DOHH2 (cell line): ENCODE data around the gene CHPF.

ENCODE experiments used
- EZH2phosphoT487 ChIP-seq: fragments of 200-600 bp; sonication (generic); IDR thresholded peaks from 2 replicates; pipeline ENCODE4 v1.6.1; 2017; ENCODE audit warnings: borderline replicate concordance, mild to moderate bottlenecking, antibody characterized with exemption, low read length, moderate library complexity, mixed read lengths
- TF ChIP-seq, protein P1 (sequence below): fragments of 200-600 bp; sonication (generic); IDR thresholded peaks from one replicate; pipeline ENCODE4 v1.5.1; 2014; ENCODE audit warnings: antibody characterized with exemption, mild to moderate bottlenecking, low read depth, low read length; ENCODE audit not compliant: poor library complexity, severe bottlenecking

DNA sequence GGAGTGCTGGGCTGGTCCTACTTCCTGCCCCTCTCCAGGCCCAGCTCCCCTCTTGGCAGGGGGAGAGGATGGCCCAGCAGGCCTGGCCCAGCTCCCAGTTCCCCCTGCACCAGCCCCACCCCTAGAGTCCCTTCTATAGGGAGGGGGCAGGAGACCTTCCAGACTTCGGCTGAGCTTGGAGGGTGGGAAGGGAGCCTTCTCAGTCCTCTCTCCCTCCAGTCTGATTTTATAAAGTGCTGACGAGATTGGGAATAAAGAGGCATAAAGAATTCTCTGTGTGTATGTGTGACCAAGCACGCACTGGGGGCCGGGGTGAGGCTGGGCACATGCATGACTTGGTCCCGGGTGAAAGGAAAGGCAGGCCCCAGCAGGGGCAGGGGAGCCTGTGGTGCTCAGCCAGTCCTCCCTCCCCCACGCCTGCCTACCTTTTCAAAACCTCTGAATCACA lies 5.1 kb downstream of the CHPF start:
- TF ChIP-seq, protein P1, sequence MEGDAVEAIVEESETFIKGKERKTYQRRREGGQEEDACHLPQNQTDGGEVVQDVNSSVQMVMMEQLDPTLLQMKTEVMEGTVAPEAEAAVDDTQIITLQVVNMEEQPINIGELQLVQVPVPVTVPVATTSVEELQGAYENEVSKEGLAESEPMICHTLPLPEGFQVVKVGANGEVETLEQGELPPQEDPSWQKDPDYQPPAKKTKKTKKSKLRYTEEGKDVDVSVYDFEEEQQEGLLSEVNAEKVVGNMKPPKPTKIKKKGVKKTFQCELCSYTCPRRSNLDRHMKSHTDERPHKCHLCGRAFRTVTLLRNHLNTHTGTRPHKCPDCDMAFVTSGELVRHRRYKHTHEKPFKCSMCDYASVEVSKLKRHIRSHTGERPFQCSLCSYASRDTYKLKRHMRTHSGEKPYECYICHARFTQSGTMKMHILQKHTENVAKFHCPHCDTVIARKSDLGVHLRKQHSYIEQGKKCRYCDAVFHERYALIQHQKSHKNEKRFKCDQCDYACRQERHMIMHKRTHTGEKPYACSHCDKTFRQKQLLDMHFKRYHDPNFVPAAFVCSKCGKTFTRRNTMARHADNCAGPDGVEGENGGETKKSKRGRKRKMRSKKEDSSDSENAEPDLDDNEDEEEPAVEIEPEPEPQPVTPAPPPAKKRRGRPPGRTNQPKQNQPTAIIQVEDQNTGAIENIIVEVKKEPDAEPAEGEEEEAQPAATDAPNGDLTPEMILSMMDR: no peak
- no peak for TF ChIP-seq EZH2phosphoT487
